Measurements from ENCODE around the gene NMU.
"Not testable (repeated sequence)": the region's sequence is repeated elsewhere in the genome, so short reads cannot be mapped to it uniquely, and the experiment has no call there.

NMU gene, protein sequence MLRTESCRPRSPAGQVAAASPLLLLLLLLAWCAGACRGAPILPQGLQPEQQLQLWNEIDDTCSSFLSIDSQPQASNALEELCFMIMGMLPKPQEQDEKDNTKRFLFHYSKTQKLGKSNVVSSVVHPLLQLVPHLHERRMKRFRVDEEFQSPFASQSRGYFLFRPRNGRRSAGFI

DNA sequence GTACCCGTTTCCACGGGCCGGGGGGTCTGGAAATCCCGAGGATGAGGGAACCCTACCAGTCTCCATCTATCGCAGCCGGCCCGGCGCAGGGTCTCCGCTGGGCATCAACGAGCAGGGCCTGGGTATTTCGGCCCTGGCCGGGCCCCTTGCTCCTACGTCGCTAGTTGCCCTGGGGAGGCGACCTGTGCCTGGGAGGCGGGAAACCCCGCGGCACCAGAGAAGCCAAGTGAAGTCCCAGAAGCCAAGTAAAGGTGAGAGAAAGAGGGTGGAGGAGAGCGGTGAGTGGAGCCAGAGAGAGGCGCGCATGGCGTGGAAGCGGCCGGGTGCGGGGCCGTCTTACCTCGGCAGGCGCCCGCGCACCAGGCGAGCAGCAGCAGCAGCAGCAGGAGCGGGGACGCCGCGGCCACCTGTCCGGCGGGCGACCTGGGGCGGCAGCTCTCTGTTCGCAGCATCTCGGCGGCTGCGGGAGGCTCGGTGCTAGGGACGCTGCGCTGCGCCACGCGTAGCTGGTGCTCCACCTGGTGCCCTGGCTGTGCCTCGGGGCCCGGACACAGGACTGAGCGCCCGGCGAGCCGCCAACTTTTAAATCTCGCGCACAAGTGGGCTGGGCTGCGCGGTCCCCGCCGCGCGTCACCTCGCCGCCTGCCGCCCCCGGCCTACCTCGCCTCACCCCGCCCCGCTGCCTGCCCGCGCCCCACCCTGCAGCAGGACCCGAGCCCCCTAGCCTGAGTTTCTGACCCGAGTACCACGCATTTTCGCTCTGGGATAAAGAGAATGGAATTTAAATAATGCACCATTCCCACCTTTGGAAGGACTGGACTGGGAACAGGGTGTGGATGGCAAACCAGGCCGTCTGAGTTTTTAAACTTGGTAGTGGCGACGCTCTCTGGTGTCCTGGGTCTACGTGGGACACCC lies at the start of gene NMU:
Gene NMU, minus strand, starts transcription at position 558 of the 915 bp plus-strand sequence. Its CDS starts 106 bp downstream, at position 452.
- DNase-seq (ENCODE audit: low spot score): no peak

GRCh38 chr4:55684276-55684675 lies 48.2 kb upstream of the NMU start:
- no peak for DNase-seq (ENCODE audit: low spot score)

DNA sequence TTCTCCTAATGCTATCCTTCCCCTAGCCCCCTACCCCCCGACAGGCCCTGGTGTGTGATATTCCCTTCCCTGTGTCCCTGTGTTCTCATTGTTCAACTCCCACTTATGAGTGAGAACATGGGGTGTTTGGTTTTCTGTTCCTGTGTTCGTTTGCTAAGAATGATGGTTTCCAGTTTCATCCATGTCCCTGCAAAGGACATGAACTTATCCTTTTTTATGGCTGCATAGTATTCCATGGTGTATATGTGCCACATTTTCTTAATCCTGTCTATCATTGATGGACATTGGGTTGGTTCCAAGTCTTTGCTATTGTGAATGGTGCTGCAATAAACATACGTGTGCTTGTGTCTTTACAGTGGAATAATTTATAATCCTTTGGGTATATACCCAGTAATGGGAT lies 46.7 kb upstream of the NMU start:
- not testable (repeated sequence) for DNase-seq (ENCODE audit: low spot score)

DNA sequence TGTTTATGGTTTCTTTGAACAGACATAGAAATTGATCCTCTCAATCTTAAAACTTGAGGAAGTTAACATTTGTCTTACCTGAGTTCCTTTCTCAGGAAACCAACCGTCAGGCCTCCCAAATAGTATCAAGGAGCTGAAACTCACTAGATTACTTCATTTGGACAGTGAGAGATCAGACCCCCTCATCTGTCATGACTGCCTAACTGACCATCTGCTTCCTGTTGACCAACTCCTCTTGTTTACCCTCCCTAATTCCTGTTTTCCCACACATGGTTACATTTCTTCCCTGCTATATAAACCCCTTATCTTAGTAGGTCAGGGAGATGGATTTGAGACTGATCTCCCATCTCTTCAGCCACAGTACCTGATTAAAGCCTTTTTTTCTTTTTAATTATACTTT lies 46.2 kb upstream of the NMU start:
- no peak for DNase-seq (ENCODE audit: low spot score)

DNA sequence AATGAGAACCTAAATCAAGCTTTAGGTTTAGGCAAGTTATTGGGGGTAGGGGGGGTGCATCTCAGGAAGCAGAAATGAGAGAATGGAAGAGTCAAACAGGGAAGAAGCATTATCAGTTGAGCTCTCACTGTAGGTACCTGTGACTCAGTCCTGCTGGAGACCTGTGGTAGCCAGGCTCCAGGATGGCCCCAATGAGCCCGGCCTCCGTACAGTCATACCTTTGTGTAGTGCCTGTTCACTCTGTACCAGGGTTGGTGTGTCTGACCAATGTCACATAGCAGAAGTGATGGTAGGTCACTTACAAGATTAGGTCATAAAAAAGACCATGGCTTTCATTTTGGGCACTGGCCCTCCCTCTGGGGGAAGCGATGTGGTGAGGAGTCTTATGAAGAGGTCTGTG lies 45.3 kb upstream of the NMU start:
- no peak for DNase-seq (ENCODE audit: low spot score)

- DNase-seq (ENCODE audit: low spot score): no peak
Observed at GRCh38 chr4:55675196-55675793, 39.2 kb upstream of the NMU start.

DNA sequence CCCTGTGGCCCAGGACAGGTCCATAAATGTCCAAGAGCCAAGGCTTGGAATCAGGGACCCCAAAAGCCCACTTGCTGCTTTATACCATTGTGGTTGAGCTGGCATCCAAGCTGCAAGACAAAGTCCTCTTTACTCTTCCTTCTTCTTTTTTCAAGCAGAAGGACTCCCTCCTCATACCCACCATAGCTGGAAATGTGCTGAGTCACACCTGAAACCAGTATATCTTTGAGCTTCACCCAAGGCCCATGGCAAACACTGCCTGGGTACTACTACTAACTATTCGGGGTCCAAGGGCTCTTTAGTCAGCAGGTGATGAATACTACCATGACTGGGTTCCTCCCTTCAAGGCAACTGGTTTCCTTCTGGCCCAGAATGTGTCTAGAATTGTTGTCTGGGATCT lies 37.3 kb upstream of the NMU start:
- no peak for DNase-seq (ENCODE audit: low spot score)

- DNase-seq (ENCODE audit: low spot score): no peak
Observed at GRCh38 chr4:55671667-55672066, 35.6 kb upstream of the NMU start.

DNA sequence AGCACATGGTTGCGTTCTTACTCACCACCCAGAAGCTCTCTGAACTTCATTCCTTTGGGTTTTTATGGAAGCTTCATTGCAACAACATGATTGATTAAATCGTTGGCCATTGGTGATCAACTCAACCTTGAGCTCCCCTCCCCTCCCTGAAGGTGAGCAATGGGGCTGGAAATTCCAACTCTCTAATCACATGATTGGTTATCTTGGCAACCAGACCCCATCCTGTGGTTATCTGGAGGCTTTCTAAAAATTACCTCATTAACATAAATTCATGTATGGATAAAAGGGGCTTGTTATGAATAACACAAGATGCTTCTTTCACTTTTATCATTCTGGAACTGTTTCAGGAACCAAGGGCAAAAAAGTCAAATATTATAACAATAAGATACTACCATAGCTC lies 34.6 kb upstream of the NMU start:
- DNase-seq (ENCODE audit: low spot score): no peak

DNA sequence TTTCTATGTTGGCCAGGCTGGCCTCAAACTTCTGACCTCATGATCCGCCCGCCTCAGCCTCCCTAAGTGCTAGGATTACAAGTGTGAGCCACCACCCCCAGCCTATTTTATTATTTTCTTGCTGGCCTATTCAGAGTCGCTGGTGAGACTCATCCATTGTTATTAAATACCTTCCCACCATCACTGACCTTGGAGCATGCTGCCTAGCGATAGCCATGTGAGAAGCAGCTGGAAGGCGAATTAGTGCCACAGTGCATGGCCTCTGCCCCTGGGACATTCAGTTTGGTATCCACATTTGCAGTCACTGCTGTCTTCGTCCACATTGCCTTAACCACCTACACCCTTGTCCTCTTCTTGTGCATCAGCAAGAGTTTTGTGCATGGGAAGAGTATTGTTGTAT lies 32.4 kb upstream of the NMU start:
- DNase-seq (ENCODE audit: low spot score): no peak

GRCh38 chr4:55666535-55666934 lies 30.4 kb upstream of the NMU start:
- DNase-seq (ENCODE audit: low spot score): no peak

DNA sequence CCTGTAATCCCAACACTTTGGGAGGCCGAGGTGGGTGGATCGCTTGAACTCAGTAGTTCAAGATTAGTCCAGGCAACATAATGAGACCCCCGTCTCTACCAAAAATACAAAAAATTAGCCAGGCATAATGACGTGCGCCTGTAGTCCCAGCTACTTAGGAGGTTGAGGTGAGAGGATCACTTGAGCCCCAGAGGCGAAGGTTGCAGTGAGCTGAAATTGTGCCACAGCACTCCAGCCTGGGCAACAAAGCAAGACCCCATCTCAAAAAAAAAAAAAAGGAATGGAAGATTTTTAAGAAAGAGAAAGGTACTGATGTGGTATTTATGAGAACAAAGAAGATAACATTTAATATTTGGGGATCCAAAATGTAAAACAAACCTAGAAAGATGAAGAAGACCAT lies 27.0 kb upstream of the NMU start:
- DNase-seq (ENCODE audit: low spot score): no peak

DNA sequence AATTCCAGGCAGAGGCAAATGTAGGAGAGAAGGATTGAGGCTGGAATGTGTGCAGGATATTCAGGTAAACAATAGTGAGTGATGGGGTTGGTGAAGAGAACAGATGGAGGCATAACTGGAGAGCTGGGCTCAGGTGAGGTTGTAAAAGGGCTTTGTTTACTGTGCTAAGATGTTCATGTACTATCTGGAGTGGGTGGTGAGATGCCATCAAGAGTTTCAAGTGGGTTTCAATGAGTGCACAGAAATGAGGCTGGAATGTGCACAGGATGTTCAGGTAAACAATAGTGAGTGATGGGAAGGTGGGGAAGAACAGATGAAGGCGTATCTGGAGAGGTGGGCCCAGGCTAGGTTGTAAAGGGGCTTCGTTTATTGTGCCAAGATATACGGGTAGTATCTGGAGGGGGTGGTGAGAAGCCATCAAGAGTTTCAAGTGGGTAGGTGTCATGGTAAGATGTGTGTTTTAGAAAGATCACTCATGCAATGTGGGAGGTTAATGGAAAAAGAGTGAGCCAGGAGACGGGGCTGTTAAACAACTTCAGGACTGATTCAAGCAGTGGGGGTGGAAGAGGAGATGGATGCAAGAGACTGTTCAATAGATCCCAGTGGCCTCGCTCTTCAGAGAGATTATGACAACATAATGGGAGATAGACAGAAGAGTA lies 25.4 kb upstream of the NMU start:
- DNase-seq (ENCODE audit: low spot score): no peak

GRCh38 chr4:55658657-55659056 lies 22.6 kb upstream of the NMU start:
- no peak for DNase-seq (ENCODE audit: low spot score)

- no peak for DNase-seq (ENCODE audit: low spot score)
Observed at GRCh38 chr4:55654131-55654530, 18.0 kb upstream of the NMU start.

DNA sequence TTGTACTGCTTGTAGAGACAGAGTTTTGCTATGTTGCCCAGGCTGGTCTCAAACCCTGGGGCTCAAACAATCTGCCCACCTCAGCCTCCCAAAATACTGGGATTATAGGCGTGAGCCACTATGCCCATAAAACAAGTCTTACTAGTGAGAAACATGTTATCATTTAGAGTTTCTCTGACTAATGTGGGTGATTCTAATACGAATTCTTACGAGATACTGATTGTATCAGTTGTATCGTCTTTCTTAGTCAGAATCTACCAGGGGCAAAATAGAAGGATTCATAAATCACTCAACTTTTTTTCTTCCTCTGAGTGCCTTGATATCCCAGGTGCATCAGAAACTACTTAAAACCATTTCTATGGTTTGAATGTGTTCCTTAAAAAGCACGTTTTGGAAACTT lies 14.4 kb upstream of the NMU start:
- no peak for DNase-seq (ENCODE audit: low spot score)

DNA sequence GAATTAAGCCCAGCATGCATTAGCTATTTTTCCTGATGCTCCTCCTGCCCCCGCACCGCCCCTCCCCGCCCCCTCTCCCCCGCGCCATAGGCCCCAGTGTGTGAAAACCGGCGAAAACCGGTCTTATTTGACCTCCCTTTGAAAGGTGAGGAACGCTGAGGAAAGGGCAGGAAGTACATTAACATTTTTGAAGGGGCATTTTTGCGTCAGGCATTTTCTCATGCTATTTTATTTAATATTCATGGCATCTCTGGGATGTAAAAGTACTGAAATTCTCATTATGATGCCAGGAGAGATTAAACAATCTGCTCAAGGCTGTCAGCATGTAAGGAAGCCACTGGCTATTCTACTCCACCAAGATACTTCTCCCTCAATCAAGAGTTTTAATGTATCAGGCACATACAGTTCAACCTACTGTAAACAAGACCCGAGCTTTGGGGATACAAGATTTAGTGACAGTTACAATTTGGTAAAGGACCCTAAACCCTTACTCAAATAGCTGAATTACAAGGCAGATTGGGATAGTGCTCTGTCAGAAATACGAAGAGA lies 1.2 kb upstream of the NMU start:
- no peak for DNase-seq (ENCODE audit: low spot score)

DNA sequence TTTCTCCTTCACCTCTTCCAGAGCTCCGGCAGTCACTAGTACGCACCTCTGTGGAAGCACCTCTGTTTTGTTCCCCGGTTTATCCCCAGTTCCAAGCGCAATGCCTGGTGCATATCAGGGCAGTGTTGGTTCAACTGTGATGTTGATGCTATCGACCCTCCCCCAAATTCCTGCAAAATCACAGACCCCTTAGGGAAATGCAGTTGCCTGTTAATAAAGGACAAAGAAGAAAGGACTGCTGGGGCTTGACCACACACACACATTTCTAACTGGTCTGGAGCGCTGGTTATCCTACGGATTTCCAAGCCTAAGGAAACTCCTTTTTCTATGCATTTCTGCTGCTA lies 530 bp upstream of the NMU start:
- no peak for DNase-seq (ENCODE audit: low spot score)

GRCh38 chr4:55635282-55635681 lies 816 bp downstream of the NMU start:
- no peak for DNase-seq (ENCODE audit: low spot score)

DNA sequence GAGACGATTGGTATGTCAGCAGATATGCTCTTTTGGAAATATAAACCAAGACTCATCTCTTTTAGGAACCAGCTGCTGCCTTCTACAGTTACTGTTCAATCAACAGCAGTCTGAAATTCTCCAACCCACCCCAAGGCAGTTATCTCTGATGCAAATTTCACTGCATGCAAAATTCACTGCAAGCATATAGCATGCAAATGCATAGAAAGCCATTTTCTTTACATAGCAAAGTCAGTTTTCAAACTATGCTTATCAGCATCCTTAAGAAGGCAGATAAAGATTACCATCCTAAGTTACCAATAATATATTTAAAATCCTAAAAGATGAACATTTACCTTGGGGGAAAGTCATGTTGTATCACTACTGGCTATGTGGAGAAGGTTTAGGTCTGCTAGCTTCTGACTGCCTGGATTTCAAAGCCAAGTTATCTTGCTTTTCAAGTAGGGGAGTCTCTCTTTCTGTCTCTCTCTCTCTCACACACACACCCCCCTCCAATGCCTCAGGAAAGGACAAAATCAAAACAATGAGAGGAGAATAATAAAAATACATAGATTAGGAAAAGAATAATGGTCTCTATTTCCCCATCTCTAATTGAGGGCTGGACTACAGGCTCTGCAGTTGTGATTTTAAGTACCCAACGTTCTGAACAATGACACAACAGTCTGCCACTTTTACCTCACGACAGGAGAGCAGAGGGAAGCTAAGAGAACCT lies 1.5 kb downstream of the NMU start:
- no peak for DNase-seq (ENCODE audit: low spot score)

DNA sequence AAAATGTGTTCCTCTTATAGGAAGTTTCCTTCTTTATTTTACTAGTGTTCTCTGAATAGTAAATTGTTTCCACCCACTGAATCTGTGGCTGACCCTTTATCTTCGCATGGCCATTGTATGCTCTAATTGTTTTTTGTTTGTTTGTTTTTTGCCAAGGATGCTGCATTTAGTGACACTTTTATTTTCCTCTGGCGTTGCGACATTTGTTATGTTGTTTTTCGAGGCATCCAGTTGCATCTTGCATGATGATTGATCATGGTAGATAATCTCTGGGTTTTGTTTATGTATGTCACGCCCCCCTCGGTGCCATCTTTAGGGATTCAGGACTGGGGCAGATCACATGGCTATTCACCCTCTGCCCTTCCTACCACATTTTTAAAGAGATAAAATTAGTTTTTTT lies 2.2 kb downstream of the NMU start:
- DNase-seq (ENCODE audit: low spot score): no peak

DNA sequence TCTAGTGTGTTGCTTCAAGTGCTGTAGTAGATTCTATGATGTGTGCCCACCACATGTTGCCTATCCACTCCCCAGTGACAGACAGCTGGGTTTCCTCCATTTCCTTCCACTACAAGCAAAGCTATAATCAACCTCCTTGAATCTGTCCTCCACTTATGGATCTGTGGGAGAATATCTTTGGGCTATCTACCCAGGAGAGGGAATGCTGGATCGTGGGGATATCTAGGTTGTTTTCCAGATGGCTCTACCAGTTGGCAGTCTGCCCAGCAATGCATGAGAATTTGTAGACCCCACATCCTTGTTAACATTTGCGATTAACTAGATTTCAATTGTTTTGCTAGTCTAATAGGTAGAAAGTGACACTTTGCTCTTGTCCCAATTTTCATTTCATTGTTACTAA lies 10.3 kb downstream of the NMU start:
- no peak for DNase-seq (ENCODE audit: low spot score)

Measured in hematopoietic multipotent progenitor cell treated with erythropoietin and hydrocortisone succinate and interleukin-3 and kit ligand, for 17 days (in vitro differentiated cells).